GM19238 (cell line): Measurements from ENCODE around the gene ADAMTS7.
"Not testable (repeated sequence)": the region's sequence is repeated elsewhere in the genome, so short reads cannot be mapped to it uniquely, and the experiment has no call there.

Source experiments
- DNase-seq: peaks from one replicate; pipeline ENCODE4 v3.0.0; 2011; ENCODE audit warnings: low spot score; ENCODE audit not compliant: insufficient read length

Gene ADAMTS7

GRCh38 chr15:78765154-78765860, 46.0 kb downstream of the ADAMTS7 start:
- not testable (repeated sequence) for DNase-seq

GRCh38 chr15:78764340-78765153, 46.7 kb downstream of the ADAMTS7 start:
- not testable (repeated sequence) for DNase-seq

GRCh38 chr15:78763796-78764241, 47.4 kb downstream of the ADAMTS7 start:
- no peak for DNase-seq

- DNase-seq, result no peak
Observed at GRCh38 chr15:78762985-78763795, 48.1 kb downstream of the ADAMTS7 start.

- DNase-seq, result not testable (repeated sequence)
Observed at GRCh38 chr15:78762386-78762961, 48.8 kb downstream of the ADAMTS7 start.

GRCh38 chr15:78761891-78762385, 49.3 kb downstream of the ADAMTS7 start:
- DNase-seq, result no peak

GRCh38 chr15:78761475-78761874, 49.8 kb downstream of the ADAMTS7 start:
- peak; percentile 80 for DNase-seq

GRCh38 chr15:78761020-78761419, 50.2 kb downstream of the ADAMTS7 start:
- DNase-seq, result no peak

GRCh38 chr15:78760091-78760882, 51.0 kb downstream of the ADAMTS7 start:
- DNase-seq, result not testable (repeated sequence)

GRCh38 chr15:78759361-78759998, 51.8 kb downstream of the ADAMTS7 start:
- DNase-seq, result not testable (repeated sequence)

- not testable (repeated sequence) for DNase-seq
Observed at GRCh38 chr15:78758486-78759200, 52.6 kb downstream of the ADAMTS7 start.

- DNase-seq, result not testable (repeated sequence)
Observed at GRCh38 chr15:78758084-78758483, 53.2 kb downstream of the ADAMTS7 start.

GRCh38 chr15:78757636-78757905, 53.7 kb downstream of the ADAMTS7 start:
- no peak for DNase-seq

GRCh38 chr15:78756781-78757635, 54.3 kb downstream of the ADAMTS7 start:
- peak; percentile 52 for DNase-seq

- DNase-seq, result not testable (repeated sequence)
Observed at GRCh38 chr15:78755900-78756591, 55.2 kb downstream of the ADAMTS7 start.

- DNase-seq, result not testable (repeated sequence)
Observed at GRCh38 chr15:78754637-78755280, 56.5 kb downstream of the ADAMTS7 start.
